H1 (cell line): Measurements from ENCODE around the gene CDH1. TPM values are rescaled to one million over a fixed set of nuclear protein-coding genes. Genes with fewer than 3 reads are reported as not detected.

Source experiments
- ASH2L ChIP-seq: fragments of 200-600, 300-600 bp; sonication (generic); IDR thresholded peaks from one replicate; pipeline ENCODE4 v1.7.1; 2017; ENCODE audit warnings: low read length
- POU5F1 ChIP-seq: IDR thresholded peaks from 2 replicates; pipeline ENCODE4 v1.6.1; 2011; ENCODE audit warnings: low read depth, mild to moderate bottlenecking, low read length, moderate library complexity
- polyA plus RNA-seq, 7 experiments: library from polyadenylated mRNA; depleted of rRNA in 3 of 7; stranded (reverse) in 5 of 7; unstranded in 2 of 7; fragments of >200 nt in 5 of 7; fragments of 200-250 nt in 2 of 7; gene quantifications; 1 replicate in 5 of 7; 2 replicates in 1 of 7; 4 replicates in 1 of 7; pipeline versions ENCODE4 v1.2.1 to v1.2.3, GENCODE V29; 2011 to 2013; ENCODE audit warnings: missing spikeins in 2 of 7, mixed read lengths in 2 of 7
- total RNA-seq: library from RNA; stranded (reverse); fragmentation: NEBNext Ultra II Directional; extraction: Animal tissue kit (Norgen Biotek cat#: 25700); gene quantifications from 2 replicates; pipeline ENCODE4 v1.2.1, GENCODE V29; 2021
- TF ChIP-seq, protein P1 (sequence below): fragments of 300-600 bp; sonication (generic); IDR thresholded peaks from 2 replicates; pipeline ENCODE4 v1.7.1; 2012; ENCODE audit warnings: low read length, moderate library complexity, mild to moderate bottlenecking, inconsistent platforms; ENCODE audit not compliant: insufficient replicate concordance

CDH1 gene
- total and polyA plus RNA-seq, 2 of the 8 experiments (the other 6 are each of a cell fraction or from before 2014, with no cell fraction given): 133 to 265 TPM

DNA sequence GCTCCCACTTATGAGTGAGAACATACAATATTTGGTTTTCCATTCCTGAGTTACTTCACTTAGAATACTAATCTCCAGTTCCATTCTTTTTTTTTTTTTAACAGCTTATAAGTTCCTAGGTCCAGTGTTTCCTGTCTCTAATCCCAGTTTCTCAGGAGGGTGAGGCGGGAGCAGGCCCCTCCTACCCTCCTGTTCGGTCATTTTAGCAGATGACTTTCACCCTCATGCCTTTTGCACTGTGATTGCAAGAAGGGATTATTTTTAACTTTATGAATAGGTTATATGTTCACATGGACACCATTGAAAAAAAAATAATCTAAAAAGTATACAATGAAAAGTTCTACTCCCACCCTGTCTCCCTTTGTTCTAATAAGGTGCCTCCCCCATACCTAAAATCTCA is 47.6 kb downstream of the CDH1 start (continued):
- TF ChIP-seq, protein P1, sequence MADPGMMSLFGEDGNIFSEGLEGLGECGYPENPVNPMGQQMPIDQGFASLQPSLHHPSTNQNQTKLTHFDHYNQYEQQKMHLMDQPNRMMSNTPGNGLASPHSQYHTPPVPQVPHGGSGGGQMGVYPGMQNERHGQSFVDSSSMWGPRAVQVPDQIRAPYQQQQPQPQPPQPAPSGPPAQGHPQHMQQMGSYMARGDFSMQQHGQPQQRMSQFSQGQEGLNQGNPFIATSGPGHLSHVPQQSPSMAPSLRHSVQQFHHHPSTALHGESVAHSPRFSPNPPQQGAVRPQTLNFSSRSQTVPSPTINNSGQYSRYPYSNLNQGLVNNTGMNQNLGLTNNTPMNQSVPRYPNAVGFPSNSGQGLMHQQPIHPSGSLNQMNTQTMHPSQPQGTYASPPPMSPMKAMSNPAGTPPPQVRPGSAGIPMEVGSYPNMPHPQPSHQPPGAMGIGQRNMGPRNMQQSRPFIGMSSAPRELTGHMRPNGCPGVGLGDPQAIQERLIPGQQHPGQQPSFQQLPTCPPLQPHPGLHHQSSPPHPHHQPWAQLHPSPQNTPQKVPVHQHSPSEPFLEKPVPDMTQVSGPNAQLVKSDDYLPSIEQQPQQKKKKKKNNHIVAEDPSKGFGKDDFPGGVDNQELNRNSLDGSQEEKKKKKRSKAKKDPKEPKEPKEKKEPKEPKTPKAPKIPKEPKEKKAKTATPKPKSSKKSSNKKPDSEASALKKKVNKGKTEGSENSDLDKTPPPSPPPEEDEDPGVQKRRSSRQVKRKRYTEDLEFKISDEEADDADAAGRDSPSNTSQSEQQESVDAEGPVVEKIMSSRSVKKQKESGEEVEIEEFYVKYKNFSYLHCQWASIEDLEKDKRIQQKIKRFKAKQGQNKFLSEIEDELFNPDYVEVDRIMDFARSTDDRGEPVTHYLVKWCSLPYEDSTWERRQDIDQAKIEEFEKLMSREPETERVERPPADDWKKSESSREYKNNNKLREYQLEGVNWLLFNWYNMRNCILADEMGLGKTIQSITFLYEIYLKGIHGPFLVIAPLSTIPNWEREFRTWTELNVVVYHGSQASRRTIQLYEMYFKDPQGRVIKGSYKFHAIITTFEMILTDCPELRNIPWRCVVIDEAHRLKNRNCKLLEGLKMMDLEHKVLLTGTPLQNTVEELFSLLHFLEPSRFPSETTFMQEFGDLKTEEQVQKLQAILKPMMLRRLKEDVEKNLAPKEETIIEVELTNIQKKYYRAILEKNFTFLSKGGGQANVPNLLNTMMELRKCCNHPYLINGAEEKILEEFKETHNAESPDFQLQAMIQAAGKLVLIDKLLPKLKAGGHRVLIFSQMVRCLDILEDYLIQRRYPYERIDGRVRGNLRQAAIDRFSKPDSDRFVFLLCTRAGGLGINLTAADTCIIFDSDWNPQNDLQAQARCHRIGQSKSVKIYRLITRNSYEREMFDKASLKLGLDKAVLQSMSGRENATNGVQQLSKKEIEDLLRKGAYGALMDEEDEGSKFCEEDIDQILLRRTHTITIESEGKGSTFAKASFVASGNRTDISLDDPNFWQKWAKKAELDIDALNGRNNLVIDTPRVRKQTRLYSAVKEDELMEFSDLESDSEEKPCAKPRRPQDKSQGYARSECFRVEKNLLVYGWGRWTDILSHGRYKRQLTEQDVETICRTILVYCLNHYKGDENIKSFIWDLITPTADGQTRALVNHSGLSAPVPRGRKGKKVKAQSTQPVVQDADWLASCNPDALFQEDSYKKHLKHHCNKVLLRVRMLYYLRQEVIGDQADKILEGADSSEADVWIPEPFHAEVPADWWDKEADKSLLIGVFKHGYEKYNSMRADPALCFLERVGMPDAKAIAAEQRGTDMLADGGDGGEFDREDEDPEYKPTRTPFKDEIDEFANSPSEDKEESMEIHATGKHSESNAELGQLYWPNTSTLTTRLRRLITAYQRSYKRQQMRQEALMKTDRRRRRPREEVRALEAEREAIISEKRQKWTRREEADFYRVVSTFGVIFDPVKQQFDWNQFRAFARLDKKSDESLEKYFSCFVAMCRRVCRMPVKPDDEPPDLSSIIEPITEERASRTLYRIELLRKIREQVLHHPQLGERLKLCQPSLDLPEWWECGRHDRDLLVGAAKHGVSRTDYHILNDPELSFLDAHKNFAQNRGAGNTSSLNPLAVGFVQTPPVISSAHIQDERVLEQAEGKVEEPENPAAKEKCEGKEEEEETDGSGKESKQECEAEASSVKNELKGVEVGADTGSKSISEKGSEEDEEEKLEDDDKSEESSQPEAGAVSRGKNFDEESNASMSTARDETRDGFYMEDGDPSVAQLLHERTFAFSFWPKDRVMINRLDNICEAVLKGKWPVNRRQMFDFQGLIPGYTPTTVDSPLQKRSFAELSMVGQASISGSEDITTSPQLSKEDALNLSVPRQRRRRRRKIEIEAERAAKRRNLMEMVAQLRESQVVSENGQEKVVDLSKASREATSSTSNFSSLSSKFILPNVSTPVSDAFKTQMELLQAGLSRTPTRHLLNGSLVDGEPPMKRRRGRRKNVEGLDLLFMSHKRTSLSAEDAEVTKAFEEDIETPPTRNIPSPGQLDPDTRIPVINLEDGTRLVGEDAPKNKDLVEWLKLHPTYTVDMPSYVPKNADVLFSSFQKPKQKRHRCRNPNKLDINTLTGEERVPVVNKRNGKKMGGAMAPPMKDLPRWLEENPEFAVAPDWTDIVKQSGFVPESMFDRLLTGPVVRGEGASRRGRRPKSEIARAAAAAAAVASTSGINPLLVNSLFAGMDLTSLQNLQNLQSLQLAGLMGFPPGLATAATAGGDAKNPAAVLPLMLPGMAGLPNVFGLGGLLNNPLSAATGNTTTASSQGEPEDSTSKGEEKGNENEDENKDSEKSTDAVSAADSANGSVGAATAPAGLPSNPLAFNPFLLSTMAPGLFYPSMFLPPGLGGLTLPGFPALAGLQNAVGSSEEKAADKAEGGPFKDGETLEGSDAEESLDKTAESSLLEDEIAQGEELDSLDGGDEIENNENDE: no peak
- no peak for TF ChIP-seq POU5F1
- TF ChIP-seq ASH2L: no peak
